Fibroblast of the conjunctiva (primary cell): ENCODE measurements around the gene TNS1.

ENCODE experiments used
- DNase-seq: peaks from one replicate; pipeline ENCODE4 v3.0.0-alpha.2; 2010; ENCODE audit warnings: low read depth

Gene TNS1

DNA sequence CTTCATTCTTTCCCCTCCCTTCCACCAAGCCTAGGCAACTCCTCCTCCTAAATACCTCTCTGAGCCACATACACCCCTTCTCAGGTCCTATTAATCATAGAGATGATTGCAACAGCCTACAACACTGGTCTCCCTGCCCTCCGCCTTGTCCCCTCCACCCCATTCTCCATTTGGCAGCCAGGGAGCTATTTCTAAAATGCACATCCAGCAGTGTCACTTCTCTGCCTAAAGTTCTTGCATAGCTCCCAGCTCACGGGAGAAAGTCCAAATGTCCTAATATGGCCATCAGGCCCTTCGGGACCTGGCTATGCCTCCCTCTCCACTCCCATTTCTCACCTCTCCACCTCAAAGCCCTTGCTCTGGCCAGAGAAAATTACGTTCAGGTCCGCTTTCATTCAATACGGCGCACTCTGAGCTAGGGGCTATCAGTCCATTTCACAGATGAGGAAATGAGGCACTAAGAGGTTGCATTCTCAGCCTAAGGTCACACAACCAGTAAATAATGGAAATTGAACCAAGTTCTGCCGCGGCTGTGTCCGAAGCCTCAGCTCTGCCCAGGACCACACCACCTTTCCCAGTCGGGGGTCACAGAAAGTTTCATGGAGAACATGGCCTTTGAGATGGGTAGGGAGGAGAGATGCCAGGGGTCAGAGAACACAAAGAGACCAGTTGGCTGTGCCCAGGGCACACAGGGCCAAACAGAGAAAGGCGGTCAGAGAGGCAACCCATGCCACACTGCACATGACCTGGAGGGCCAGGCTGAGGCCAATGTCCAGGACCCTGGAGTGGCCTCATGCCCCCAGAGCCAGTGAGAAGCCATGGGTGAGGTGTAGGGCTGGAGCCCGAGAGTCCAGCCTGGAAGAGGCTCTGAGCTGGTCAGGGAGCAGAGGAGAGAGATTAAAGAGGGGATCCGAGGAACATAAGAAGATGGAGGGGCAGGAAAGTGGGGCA lies 72.8 kb downstream of the TNS1 start:
- no peak for DNase-seq

GRCh38 chr2:217929272-217929671 lies 73.5 kb downstream of the TNS1 start:
- DNase-seq = no peak

- DNase-seq = no peak
These were observed 74.2 kb downstream of the TNS1 start for GRCh38 chr2:217928324-217929181.

DNA sequence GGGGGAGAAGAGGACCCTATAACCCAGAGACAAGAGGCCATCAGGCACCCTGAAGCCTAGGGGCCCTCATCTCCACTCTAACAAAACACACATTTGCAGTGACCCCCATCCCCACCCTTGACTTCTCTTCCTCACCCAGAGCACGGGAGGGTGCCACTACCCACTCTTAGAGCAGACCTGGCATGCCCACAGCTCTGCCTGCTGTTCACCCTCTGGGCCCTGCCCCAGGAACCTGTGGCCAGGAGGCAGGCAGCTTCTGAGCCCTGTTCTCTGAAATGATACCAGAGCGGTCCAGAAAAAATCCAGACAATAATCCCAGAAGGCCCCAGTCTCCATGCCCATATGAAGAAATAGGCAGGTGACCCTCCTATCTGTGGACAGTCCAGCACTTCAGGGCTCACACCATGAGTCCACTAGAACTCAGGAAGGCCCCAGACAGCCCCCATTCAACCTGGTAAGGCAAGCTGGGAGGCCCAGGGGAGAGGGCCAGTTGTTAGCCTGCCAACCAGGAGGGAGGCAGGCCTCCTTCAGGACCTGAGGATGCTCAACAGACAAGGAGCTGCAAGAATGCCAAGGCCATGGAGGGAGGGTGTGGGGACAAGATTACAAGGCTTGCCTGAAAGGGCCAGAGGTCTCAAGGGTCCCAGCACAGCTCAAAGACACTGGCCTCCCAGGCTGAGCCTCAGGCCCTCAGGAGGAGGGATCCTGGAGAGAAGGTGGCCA lies 75.0 kb downstream of the TNS1 start:
- no peak for DNase-seq

GRCh38 chr2:217926801-217927200 lies 76.0 kb downstream of the TNS1 start:
- DNase-seq = no peak

DNA sequence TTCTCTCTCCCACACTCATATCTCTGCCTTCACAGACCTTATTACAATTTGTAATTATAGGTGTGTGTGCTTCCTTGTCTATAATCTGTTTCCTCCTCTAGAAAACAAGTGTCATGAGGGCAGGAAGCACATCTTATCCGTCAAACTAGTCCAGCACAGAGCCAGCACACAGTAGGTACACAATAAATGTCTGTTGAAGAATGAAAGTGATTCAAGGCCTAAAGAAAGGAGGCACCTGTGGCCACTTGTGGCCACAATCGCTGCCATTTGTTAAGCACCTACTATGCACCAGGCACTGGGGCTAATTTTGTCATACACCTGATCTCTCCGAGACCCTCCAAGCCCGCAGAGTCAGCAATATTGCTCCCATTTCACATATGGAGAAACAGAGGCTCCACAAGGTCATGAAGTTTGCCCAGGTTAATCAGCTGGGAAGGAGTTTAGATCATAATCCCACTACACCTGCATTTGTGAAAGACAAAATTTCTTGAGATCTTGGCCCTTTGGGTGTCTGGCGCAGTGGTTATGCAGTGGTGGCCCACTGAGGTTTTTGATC lies 78.4 kb downstream of the TNS1 start:
- no peak for DNase-seq

DNA sequence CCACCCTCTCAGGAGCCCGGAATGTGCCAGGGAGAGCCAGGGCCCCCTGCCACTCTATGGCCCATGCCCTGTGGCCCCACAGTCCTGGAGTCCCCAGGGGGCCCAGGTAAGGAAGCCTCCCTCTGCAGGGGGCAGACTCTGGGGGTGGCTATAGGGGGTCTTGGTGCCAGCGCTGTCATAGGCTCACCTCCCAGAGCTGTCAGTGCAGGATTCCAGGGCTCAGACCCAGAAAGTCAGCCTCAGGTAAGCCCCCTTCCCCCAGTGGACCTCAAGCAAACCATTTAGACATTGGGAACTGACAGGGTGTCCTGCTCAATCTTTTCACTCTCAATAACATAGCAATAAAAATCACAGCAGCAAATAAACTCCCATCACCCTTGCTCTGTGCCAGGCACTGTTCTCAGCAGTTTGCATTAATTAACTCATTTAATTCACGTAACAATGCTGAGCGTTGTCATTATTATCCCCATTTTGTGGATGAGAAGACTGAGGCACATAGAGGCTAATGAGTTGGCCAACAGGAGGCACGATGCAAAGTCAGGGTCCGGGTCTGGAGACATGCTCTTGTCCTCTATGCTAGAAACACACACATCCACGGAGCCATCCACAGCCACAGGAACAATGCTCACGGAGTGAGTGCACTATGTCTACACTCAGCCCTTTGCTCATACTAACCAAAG lies 79.6 kb downstream of the TNS1 start:
- DNase-seq = no peak

DNA sequence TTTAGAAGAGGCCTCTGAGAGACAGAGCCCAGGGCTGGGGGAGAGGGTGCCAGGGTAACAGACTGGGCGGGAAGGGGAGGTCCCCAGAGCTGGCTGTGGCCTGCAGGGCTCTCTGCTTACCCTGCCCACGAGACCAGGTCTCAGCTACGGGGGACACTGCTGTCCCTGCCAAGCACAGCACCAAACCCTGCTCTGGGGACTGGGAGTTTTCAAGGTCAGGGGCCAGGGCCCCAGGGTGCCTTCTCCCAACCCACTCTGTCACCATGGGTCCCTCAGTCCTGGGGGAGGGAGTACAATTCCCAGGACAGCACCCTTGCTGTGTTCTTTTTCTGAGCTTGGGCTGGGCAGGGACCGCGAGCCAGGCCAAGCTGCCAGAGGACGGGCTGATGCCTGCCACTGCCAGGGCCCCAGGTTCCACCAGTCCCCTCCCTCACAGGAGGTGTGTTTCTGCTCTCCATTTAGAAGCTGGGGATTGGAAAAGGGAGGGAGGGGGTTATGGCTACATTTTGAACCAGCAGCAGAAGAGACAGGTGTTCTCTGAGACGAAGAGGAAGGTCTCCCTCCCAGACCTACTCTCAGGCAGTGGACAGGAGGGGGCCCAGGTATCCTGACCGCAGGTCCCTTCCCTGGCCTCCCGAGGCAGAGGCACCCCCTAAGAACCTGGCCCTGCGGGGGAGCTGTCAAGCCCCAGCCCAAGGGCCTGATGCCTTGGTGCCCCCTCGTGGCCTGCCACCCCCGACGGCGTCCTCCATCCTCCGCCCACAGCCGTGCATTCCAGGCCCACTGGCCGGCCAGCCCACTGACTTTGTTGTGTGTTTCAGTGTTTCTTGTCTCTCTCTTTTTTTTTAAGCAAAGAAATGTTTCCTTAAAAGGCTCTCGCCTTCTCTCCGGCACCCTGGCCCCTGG lies 80.4 kb downstream of the TNS1 start:
- no peak for DNase-seq

DNA sequence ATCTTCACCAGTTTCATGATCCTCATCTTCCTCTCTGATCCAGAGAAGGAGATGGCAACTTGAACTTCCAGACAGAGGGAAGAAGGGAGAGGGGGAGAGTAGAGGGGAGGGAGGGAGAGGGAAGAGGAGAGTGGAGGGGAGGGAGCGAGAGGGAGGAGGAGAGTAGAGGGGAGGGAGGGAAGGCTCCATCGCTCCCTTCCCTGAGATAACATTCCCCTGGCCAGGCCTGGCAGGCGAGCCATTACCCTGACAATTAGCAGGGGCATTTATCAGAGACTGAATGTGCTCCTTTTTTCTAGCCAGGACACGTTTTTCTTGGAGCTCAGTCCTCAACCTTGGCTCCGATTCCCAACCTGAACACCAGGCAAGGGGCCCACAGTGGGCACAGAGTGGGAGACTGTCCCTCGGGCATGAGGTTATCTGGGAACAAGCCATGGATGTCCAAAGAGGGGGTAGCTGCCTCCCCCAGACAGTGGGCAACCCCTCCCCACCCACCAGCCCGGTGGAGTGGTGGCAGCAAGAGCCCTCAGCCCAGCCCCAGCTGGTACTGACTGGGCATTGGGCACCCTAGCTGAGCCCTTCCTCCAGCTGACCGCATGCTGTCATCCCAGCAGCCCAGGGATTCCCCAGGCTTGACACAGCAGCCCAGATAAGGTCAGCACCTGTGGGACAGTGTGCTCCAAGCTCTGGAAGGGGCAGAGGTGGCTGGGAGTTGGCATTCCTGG lies 81.8 kb downstream of the TNS1 start:
- DNase-seq = no peak

DNA sequence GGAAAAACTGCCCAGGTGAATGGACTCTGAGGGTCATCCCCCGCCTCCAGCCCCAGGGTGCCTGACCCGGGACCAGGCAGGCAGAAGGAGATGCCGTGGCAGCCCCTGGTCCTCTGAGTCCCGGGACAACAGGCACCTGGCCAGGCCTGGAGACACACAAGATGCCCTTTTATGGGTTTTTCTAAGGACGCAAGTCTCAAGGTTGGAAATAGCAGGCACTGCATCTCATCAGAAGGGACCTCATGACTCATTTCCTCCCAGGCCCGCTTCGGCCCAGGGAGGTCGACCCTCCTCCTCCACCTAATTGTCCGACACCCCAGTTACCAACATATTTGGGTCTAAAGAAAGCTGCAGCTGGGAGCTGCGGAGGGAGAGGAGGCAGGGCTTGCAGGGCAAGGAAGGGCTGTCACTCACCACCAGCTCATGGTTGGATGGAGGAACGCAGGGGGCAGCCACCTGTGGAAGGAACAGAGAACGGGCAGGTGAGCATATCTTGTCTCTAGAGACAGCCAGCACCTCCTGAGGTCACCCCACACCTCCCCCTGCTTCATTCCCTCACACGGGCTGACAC lies 82.9 kb downstream of the TNS1 start:
- DNase-seq = no peak

DNA sequence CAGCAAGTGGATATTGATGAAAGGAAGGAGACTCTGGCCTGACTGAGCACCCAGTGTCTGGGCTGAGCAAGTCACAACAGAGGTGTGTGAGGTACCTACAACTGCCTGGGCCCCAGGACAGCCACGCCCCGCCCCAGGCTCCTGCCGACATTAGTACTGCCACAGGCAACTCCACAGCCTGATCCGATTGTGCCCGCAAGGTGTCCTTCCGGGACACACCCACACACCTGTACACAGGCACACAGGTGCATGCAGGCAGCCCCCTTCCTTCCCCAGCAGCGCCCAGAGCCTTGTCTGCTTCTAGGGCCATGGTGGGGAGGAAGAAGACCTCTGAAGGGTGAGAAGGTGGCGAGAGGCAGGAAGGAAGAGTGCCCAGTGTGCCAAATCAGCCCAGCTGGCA lies 83.6 kb downstream of the TNS1 start:
- DNase-seq = no peak

- no peak for DNase-seq
These were observed 84.3 kb downstream of the TNS1 start for GRCh38 chr2:217918308-217919024.

GRCh38 chr2:217916504-217917254 lies 86.1 kb downstream of the TNS1 start:
- no peak for DNase-seq

GRCh38 chr2:217915706-217916105 lies 87.1 kb downstream of the TNS1 start:
- no peak for DNase-seq

DNA sequence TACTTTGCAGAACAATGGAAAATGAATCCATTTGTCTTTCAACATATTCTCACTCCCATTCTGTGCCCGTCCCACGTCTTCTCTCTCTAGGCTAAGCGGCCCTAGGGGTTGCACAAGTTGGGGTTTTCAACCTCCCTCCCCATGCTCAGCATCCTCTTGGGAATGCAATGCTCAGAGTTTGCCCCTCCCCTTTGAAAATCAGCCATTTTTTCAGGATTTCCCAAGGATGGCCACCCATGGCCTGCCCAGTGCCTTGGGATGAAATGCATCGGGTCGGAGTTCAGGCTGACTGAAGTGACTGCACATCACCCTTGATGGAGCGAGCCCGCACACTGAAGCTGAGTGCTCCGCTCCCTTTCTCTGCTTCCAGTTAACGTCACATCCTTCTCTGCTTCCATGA lies 87.9 kb downstream of the TNS1 start:
- no peak for DNase-seq

DNA sequence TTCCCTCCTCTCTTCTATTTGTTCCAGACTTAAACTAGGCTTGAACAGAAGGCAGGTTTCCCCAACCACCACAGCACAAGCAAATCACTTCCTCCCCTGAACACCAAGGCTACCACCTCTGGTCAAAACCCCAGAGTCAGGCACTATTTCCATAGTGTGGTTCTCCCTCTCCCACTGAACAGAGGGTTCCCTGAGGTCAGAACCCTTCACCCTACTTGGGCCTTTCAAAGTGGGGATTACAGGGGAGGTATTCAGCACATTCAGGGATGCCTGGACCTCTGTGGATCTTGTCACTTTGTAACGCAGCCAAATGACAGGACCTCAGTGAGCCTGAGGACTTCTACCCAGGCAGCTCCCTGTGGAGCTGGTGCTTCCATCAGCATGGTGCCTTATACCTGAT lies 88.7 kb downstream of the TNS1 start:
- no peak for DNase-seq

GRCh38 chr2:217913436-217913835 lies 89.4 kb downstream of the TNS1 start:
- no peak for DNase-seq
